Peyer's patch (tissue), 4 donors: Measurements from ENCODE around the gene PTPRA. TPM values are rescaled to one million over a fixed set of nuclear protein-coding genes. Genes with fewer than 3 reads are reported as not detected.
A peak's percentile ranks its signal among the peaks of the same experiment; 100 is the strongest.
"Not testable (repeated sequence)": the region's sequence is repeated elsewhere in the genome, so short reads cannot be mapped to it uniquely, and the experiment has no call there.

Experiments used
- DNase-seq, 3 donors: peaks; one replicate each; pipeline ENCODE4 v3.0.0-alpha.2; 2017 to 2019
- H3K27ac ChIP-seq, 4 donors: fragments of 200-600 bp; sonication (generic); one replicate each; pipeline ENCODE4 v1.5.1; 2016 to 2019
- H3K27me3 ChIP-seq, 2 donors: fragments of 200-600 bp; sonication (generic); one replicate each; pipeline ENCODE4 v1.5.1; 2019
- H3K36me3 ChIP-seq, 3 donors: fragments of 200-600 bp; sonication (generic); one replicate each; pipeline ENCODE4 v1.5.1; 2016 to 2019
- H3K4me1 ChIP-seq, 4 donors: fragments of 200-600 bp; sonication (generic); one replicate each; pipeline ENCODE4 v1.5.1; 2016 to 2019
- H3K4me3 ChIP-seq, 4 donors: fragments of 200-600 bp; sonication (generic); 1 replicate in 3 of 4; 2 replicates in 1 of 4; pipeline ENCODE4 v1.5.1; 2016 to 2019; ENCODE audit warnings: mild to moderate bottlenecking in 1 of 4
- H3K9me3 ChIP-seq, 4 donors: fragments of 200-600 bp; sonication (generic); one replicate each; pipeline ENCODE4 v1.5.1; 2016 to 2019; ENCODE audit warnings: mild to moderate bottlenecking in 1 of 4
- CTCF ChIP-seq, 6 experiments: fragments of 450-650 bp in 4 of 6; fragments of 200-600 bp in 2 of 6; sonication (generic) in 1 of 6; IDR thresholded peaks; one replicate each; pipeline ENCODE4 v1.5.1; 2017 to 2019; ENCODE audit warnings: antibody characterized with exemption in 6 of 6, mild to moderate bottlenecking in 3 of 6, moderate library complexity in 1 of 6
- POLR2A ChIP-seq, 2 donors: fragments of 450-650 bp; IDR thresholded peaks; one replicate each; pipeline ENCODE4 v1.5.1; 2017; ENCODE audit warnings: antibody characterized with exemption in 2 of 2, mild to moderate bottlenecking in 2 of 2, moderate library complexity in 2 of 2
- total RNA-seq, 4 donors: library from RNA; depleted of rRNA; stranded (reverse); fragments of >200 nt; gene quantifications; one replicate each; pipeline ENCODE4 v1.1.0, GENCODE V29; 2016

PTPRA gene
- total RNA-seq, result 10 to 100 TPM; 22.8 to 52.8 (median 36.5) TPM

GRCh38 chr20:2873010-2873746, at the start of gene PTPRA:
PTPRA (plus strand) TSS chr20:2873481; CDS start chr20:2964278, 90,797 bp downstream.
- Histone ChIP-seq H3K36me3 (no peaks in the 10 kb centered on the region), H3K9me3 (no peaks in the 10 kb centered on the region), H3K27me3 (no peaks in the 10 kb centered on the region), H3K4me1 (peaks cover 0 to 35% (median 4%) of the 10 kb centered on the region in 4 donors), H3K4me3 (peak within 1 kb of the TSS; percentile 73 to 99 (median 94)), H3K27ac (peak within 1 kb of the TSS; percentile 77 to 91 (median 82))
- TF ChIP-seq CTCF (IDR thresholded peaks at IDR 0.05), result peak in 1 of 6 experiments; percentile 4
- TF ChIP-seq POLR2A (IDR thresholded peaks at IDR 0.05), result peak; percentile 79 to 85
- peak; percentile 92 to 97 (median 94) for DNase-seq

- Histone ChIP-seq H3K4me1 (no peaks in the 10 kb centered on the region), H3K27me3 (peaks cover 0 to 8% of the 10 kb centered on the region in 2 donors), H3K27ac (no peak overlapping the region), H3K9me3 (no peaks in the 10 kb centered on the region), H3K4me3 (no peak overlapping the region), H3K36me3 (no peaks in the 10 kb centered on the region)
- no peak for TF ChIP-seq POLR2A (IDR thresholded peaks at IDR 0.05)
- no peak for TF ChIP-seq CTCF (IDR thresholded peaks at IDR 0.05)
- DNase-seq, result no peak
Measured at GRCh38 chr20:2825761-2826160, 47.5 kb upstream of the PTPRA start.

- H3K36me3 ChIP-seq, result no peaks in the 10 kb centered on the region
- no peaks in the 10 kb centered on the region for H3K4me1 ChIP-seq
- DNase-seq, result no peak
- no peak overlapping the region for H3K27ac ChIP-seq
- no peak for TF ChIP-seq POLR2A (IDR thresholded peaks at IDR 0.05)
- no peak for TF ChIP-seq CTCF (IDR thresholded peaks at IDR 0.05)
- no peak overlapping the region for H3K4me3 ChIP-seq
- H3K27me3 ChIP-seq, result no peaks in the 10 kb centered on the region
- no peaks in the 10 kb centered on the region for H3K9me3 ChIP-seq
Measured at GRCh38 chr20:2826655-2827054, 46.6 kb upstream of the PTPRA start.

- no peak for DNase-seq
- H3K9me3 ChIP-seq, result no peaks in the 10 kb centered on the region
- no peaks in the 10 kb centered on the region for H3K4me1 ChIP-seq
- no peak overlapping the region for H3K27ac ChIP-seq
- H3K27me3 ChIP-seq, result no peaks in the 10 kb centered on the region
- no peaks in the 10 kb centered on the region for H3K36me3 ChIP-seq
- H3K4me3 ChIP-seq, result no peak overlapping the region
- no peak for TF ChIP-seq POLR2A (IDR thresholded peaks at IDR 0.05)
- TF ChIP-seq CTCF (IDR thresholded peaks at IDR 0.05), result no peak
Measured at GRCh38 chr20:2829376-2829775, 43.9 kb upstream of the PTPRA start.

- not testable (repeated sequence) for H3K9me3 ChIP-seq, H3K4me1 ChIP-seq, DNase-seq, H3K27me3 ChIP-seq, H3K36me3 ChIP-seq, H3K27ac ChIP-seq, H3K4me3 ChIP-seq
Measured at GRCh38 chr20:2831206-2831605, 42.1 kb upstream of the PTPRA start.

GRCh38 chr20:2833761-2834160, 39.5 kb upstream of the PTPRA start:
- Histone ChIP-seq H3K4me1 (no peaks in the 10 kb centered on the region), H3K27me3 (no peaks in the 10 kb centered on the region), H3K4me3 (no peak overlapping the region), H3K9me3 (no peaks in the 10 kb centered on the region), H3K36me3 (no peaks in the 10 kb centered on the region), H3K27ac (no peak overlapping the region)
- no peak for DNase-seq
- TF ChIP-seq POLR2A (IDR thresholded peaks at IDR 0.05), result no peak
- no peak for TF ChIP-seq CTCF (IDR thresholded peaks at IDR 0.05)
